Stimulated activated CD4-positive, alpha-beta T cell treated with anti-CD3 and anti-CD28 coated beads, Interleukin-4, amount 100 ng/mL, for 48 hours (primary cell): ENCODE results near the gene KLK11.
"Not testable (repeated sequence)": the region's sequence is repeated elsewhere in the genome, so short reads cannot be mapped to it uniquely, and the experiment has no call there.

Experiments
- DNase-seq, 2 donors: peaks; one replicate each; pipeline ENCODE4 v3.0.0-alpha.2; 2020; ENCODE audit warnings: low read depth in 2 of 2

KLK11 gene

DNA sequence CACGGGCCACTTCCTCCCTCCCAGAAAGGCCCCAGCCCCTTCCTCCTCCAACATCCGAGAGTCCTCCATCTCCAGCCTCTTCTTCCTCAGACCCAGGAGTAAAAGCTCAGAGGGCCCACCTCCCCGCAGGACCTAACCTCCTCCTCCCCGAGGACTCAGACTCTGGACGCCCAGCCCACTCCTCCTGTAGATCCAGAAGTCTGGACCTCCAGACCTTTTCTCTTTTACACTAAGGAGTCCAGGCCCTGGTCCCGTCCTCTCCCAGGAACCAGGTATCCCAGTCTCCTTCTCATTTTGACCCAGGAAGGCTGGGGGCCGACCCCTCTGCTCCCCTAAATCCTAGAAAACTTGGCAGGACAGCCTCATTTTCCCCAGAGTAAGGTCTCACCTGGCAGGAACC, 23.1 kb downstream of the KLK11 start:
- DNase-seq, result no peak

DNA sequence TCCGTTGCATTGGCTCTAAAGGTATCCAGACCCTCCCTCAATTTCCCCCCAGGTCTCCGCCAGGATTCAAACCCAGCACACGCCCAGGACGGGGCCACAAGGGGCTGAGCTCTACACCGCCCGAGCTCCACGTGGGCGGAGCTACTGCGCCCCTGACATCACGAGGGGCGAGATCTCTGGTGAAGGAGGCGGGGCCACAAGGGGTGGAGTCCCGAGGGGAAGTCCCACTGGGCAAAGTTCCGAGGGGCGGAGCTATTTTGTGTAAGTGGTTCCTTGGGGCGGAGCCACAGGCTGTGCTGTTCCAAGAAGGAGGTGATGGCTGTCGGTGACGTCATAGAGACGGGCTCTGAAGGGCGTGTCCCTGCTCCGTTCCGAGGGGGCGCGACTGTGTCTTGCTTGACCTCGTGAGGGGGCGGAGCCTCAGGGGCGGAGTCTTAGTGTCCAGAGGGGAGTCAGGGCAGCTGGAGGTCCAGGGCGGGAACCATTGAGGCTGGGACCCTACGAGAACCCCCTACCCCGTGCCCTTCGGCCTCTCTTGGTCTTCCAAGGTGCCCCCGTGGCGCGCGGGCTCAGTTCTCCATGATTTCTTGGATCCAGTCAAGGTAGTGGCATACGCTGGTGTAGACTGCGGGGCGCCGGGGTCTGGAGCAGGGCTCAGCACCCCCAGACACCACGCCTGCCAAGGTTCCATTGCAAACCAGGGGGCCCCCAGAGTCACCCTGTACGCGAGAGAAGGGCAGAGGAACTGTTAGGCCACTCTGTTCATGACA, 23.7 kb downstream of the KLK11 start:
- peak; percentile 6 to 17 for DNase-seq

DNA sequence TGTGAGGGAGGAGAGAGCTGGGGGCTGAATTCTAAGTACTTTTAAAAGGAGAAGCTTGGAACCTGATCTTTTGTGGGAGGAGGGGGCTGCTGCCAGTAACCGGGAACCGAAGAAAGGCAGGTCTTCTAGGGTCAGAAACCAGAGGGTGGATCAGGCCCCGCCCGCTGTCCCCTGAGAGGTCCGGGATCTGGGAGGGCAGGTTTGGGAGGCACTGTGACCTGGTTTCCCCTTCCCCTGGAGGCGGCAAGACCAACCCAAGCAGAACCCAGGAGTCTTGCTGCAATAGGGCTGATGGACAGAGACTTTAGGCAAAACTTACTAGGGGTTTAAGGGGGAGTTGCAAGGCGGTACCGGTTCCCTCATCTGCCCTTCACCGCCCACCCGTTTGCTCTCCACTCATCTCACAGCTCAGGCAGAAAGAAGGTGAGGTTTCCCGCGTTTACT, 24.3 kb downstream of the KLK11 start:
- DNase-seq, result no peak

DNA sequence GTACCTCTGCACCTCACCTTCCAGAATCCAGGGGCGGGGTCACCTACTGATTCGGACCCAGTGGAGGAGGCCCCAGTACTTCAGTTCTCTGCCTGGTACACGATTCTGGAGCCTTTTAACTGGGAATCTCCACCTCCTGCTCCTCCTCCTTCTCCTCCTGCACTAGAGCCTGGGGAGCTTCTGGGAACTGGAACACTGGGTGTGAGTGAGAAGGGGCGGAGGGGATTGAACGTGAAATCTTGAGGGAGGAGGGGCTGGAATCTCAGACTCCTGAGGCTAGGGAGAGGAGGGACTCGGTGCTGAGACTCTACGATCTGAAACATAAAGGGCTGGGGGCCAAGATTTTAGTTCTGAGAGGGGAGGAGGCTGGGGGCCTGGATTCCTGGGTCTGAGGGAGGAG, 24.9 kb downstream of the KLK11 start, which contains the start of gene KLK8:
Gene KLK8, minus strand, starts transcription at position 90 of the 400 bp plus-strand sequence. CDS start 437 bp downstream, outside the sequence.
- DNase-seq, result no peak

DNA sequence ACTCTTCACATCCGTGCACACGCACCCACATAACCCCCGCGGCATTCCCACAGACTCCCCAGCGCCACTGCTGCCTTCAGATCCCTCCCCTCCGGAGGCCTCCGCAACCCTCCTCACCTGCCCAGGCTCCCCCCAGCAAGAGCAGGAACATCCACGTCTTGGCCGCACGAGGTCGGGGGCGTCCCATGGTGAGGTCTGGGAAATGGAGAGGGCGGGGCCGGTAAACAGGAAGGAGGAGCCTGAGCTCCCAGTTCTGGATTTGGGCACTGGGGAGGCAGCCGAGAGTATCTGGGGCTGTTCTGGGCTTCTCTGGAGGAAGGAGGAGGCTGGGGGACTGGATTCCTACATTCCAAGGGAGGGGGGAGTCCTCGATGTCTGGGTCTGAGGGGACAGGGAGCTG, 25.4 kb downstream of the KLK11 start:
- no peak for DNase-seq

GRCh38 chr19:51000426-51000825, 26.0 kb downstream of the KLK11 start:
- no peak for DNase-seq

DNA sequence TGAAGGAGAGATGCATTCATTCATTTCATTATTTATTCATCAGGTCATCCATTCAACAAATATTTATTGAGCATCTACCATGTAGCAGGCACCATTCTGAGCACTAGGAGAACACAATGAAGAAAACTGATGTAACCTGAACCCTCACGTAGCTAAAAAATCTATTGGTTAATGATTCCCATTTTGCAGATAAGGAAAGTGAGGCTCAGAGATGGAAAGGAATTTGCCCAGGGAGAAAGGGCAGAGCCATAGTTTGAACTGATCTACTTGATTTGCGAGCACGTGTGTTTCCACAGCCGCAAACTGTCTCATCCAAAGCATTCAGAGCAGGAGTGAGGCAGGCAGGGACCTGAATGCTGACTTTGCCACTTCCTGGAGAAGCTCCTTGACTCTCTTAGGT, 27.7 kb downstream of the KLK11 start:
- DNase-seq, result no peak

DNA sequence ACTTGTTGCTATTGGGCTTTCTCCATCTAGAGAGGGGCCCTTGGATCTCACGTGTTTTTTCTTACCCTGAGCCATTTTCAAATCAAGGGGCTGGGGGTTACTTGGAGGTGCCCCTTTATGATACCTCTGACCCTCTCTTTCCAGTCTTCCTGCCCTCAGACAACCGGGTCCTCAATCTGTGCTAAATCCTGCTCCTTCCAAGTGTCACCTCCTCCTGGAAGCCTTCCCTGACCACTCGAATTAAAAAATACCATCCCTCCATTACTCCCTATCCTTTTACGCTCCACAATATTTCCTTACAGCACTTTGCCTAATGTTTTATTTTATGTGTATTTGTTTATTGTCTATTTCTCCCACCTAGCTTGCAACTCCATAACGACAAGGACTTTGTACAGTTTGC, 28.4 kb downstream of the KLK11 start:
- DNase-seq, result no peak

GRCh38 chr19:50994129-50994528, 32.3 kb downstream of the KLK11 start:
- no peak for DNase-seq

DNA sequence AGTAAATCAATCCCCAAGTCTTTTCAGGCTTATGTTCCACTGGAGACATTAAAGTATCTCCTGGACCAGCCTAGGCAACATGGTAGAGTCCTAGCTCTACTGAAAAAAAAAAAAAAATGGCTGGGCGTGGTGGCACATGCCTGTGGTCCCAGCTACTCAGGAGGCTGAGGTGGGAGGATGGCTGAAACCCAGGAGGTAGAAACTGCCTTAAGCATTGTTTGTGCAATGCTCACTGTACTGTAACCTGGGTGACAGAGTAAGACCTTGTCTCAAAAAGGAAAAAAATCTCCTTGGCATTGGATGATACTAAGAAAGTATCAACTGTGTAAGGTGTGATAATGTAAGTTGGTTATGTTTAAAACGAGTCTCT, 33.8 kb downstream of the KLK11 start:
- no peak for DNase-seq

GRCh38 chr19:50984416-50984815, 42.0 kb downstream of the KLK11 start:
- DNase-seq, result not testable (repeated sequence)

DNA sequence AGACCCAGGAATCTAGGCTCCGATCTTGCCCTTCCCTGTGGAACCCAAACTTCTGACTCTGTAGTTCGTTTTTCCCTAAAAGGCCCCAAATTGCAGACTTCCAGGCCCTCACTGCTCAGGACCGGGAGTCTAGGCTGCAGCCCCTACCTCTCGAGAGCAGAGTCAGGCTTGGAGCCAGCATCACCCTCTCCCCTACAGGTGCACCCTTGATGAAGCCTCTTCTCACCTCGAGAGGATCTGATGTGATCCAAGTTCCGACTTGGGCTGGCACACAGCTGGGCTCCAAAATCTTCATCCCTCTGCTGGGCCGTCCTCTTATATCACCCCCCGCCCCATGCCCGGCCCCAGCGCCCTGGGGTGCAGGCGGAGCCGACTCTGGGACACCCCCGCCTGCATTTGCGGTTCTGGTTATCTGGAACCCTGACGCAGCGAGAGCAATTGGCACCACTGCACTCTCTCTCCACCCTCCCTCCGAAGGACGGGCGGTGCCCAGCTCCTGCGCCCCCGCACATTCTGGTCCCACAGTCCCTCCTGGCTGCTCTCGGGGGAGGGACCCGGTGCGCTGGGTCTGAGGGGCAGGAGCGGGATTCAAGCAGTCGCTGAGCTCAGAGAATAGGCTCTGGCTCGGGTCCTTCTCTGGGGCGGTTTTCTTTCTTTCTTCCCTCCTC, 42.7 kb downstream of the KLK11 start, which contains the start of gene KLK7:
Gene KLK7, minus strand, starts transcription at position 293 of the 668 bp plus-strand sequence. CDS start 1,518 bp downstream, outside the sequence.
- DNase-seq, result no peak

- DNase-seq, result no peak
Measured at GRCh38 chr19:50982186-50982585, 44.2 kb downstream of the KLK11 start.

GRCh38 chr19:50981587-50982146, 44.7 kb downstream of the KLK11 start:
- DNase-seq, result no peak

DNA sequence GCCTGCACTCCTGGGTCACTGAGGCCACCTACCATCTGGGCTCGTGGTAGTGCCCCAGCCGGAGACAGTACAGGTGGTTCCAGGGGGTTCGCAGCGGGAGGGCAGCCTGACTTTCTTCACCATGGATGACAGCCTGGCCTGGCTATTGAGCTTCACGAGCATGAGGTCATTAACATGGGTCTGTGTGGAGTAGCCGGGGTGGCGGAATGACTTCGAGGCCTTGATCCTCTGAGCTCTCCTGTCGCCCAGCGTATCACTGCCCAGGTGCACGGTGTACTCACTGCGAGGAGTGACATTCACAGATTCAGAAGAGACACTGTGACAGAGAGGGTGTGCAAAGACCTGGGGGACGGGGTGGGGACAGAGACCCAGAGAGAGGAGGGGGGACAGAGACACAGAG, 46.2 kb downstream of the KLK11 start:
- no peak for DNase-seq

DNA sequence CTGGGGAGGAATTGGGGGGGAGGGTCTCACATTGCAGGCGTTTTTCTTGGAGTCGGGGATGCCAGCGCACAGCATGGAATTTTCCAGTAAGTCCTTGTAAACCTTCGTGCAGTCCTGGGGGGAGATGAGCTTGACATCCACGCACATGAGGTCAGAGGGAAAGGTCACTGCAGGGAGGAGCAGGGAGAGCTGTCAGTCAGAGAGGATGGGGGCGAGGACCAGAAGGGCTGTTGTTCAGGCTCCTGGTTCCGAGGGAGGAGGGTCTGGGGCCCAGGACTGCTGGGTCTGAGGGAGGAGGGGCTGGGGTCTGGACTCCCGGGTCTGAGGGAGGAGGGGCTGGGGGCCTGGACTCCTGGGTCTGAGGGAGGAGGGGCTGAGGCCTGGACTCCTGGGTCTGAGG, 46.7 kb downstream of the KLK11 start:
- DNase-seq, result no peak

DNA sequence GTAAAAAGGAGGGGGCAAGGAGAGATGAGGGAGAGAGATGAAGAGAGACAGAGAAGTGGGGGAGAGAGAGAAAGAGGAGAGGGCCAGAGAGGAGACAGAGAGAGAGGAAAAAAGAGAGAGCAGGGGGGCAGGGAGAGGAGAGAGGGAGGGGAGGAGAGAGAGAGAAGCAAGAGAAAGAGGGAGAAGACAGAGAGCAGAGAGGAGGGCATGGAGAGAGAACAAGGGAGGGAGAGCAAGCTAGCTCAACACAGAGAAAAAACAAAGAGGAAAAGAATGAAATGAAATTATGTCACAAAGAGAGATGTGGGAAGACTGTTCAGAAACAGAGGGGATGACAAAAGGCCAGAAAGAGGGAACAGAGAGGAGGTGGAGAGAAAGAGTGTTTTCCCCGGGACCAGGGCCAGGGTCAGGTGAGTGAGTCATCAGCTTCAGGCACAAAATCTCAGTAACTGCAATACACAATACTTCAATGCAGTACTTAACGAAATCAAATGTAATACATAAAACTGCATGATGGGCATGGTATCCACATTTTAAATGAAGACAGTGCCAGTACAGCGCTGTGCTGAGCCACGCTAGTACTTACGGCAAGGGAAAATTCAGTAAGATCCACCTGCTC, 47.5 kb downstream of the KLK11 start:
- no peak for DNase-seq

GRCh38 chr19:50977626-50978025, 48.8 kb downstream of the KLK11 start:
- no peak for DNase-seq

- DNase-seq, result no peak
Measured at GRCh38 chr19:50975766-50976165, 50.6 kb downstream of the KLK11 start.

DNA sequence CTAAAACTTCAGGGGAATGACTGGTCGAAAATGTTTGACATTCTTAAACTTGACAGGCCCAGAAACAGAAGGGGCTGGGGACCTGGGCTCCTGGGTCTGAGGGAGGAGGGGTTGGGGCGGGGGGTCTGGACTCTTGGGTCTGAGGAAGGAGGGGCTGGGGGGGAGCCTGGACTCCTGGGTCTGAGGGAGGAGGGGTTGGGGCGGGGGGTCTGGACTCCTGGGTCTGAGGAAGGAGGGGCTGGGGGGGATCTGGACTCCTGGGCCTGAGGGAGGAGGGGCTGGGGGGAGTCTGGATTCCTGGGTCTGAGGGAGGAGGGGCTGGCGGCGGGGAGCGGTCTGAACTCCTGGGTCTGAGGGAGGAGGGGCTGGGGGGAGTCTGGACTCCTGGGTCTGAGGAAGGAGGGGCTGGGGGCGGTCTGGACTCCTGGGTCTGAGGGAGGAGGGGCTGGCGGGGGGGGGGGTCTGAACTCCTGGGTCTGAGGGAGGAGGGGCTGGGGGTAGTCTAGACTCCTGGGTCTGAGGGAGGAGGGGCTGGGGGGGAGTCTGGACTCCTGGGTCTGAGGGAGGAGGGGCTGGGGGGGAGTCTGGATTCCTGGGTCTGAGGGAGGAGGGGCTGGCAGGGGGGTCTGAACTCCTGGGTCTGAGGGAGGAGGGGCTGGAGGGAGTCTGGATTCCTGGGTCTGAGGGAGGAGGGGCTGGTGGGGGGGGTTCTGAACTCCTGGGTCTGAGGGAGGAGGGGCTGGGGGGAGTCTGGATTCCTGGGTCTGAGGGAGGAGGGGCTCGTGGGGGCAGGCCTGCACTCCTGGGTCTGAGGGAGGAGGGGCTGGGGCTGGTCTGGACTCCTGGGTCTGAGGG, 51.5 kb downstream of the KLK11 start:
- no peak for DNase-seq

DNA sequence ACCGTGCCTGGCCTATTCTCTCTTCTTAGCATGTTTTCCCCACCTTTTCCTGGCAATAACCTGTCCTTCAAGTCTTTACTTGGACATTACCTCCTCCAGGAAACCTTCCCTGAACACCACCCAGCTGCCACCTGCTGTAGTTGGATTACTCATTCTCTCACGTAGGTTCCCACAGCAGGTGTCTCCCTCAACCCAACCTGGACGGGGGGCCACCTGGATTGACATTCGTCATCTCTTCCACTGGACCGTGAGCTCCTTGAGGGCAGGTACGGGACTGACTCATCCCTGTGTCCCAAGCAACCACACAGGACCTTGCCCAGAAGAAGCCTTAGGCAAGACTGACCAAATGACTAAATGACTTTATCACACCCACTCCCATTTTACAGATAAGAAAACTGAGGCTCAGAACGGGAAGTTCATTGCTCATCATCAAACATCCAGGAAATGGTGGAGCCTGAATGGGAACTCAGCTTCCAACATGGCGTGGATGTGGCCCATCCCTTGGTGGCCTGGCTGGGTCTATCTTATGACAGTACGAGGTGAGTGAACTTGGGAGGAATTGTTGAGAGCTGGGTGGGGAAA, 53.5 kb downstream of the KLK11 start:
- DNase-seq, result no peak
